Activated CD4-positive, alpha-beta T cell treated with anti-CD3 and anti-CD28 coated beads, Interleukin-2, amount 10 ng/mL, durations not matched to agents 24 days and 14 days (primary cell): ENCODE measurements around the gene C7orf57. TPM values are rescaled to one million over a fixed set of nuclear protein-coding genes. Genes with fewer than 3 reads are reported as not detected.
"Not testable (repeated sequence)": the region's sequence is repeated elsewhere in the genome, so short reads cannot be mapped to it uniquely, and the experiment has no call there.

Source experiments
- DNase-seq: peaks from one replicate; pipeline ENCODE4 v3.0.0; 2022
- H3K27ac Mint-ChIP-seq: one replicate; pipeline ENCODE4 v1.8.0; 2022; ENCODE audit warnings: mild to moderate bottlenecking, mixed read lengths
- H3K27me3 Mint-ChIP-seq: one replicate; pipeline ENCODE4 v1.8.0; 2022; ENCODE audit warnings: mixed read lengths
- H3K36me3 Mint-ChIP-seq: one replicate; pipeline ENCODE4 v1.8.0; 2022; ENCODE audit warnings: low read depth, mild to moderate bottlenecking, mixed read lengths
- H3K4me1 Mint-ChIP-seq: one replicate; pipeline ENCODE4 v1.8.0; 2021; ENCODE audit warnings: mixed read lengths
- H3K4me3 Mint-ChIP-seq: one replicate; pipeline ENCODE4 v1.8.0; 2022; ENCODE audit warnings: mild to moderate bottlenecking, moderate library complexity, mixed read lengths
- H3K9me3 Mint-ChIP-seq: one replicate; pipeline ENCODE4 v1.8.0; 2021; ENCODE audit warnings: mixed read lengths
- intact Hi-C: fragments of 100-400 bp; cut with micrococcal nuclease; formaldehyde crosslinking; loops from one replicate; pipeline ENCODE4 v1.15.1; 2023
- total RNA-seq: library from RNA; stranded (reverse); gene quantifications from 2 replicates; pipeline ENCODE4 v1.2.3, GENCODE V29; 2022

The C7orf57 gene
- total RNA-seq = 0.14 TPM in 2 replicates

GRCh38 chr7:48035301-48035966 lies at the start of gene C7orf57:
C7orf57 (plus strand) TSS chr7:48035543; CDS start chr7:48036309, 766 bp downstream.
- Mint-ChIP-seq H3K27me3 (peaks cover 64% of the 10 kb centered on the region), H3K36me3 (no peaks in the 10 kb centered on the region), H3K4me3 (peak within 1 kb of the TSS; percentile 84), H3K27ac (peak within 1 kb of the TSS; percentile 74), H3K9me3 (no peaks in the 10 kb centered on the region), H3K4me1 (peaks cover 11% of the 10 kb centered on the region)
- intact Hi-C loops = loop anchor here (1.0 to 5.0 kb wide), 5 partner anchors 44 to 553 kb away; partner anchors contain the start of gene HUS1
- peak; percentile 97 for DNase-seq

- H3K27me3 Mint-ChIP-seq = peaks cover under 1% of the 10 kb centered on the region
- intact Hi-C loops = no loop called here
Observed at GRCh38 chr7:47988496-47989386, 46.6 kb upstream of the C7orf57 start.

DNA sequence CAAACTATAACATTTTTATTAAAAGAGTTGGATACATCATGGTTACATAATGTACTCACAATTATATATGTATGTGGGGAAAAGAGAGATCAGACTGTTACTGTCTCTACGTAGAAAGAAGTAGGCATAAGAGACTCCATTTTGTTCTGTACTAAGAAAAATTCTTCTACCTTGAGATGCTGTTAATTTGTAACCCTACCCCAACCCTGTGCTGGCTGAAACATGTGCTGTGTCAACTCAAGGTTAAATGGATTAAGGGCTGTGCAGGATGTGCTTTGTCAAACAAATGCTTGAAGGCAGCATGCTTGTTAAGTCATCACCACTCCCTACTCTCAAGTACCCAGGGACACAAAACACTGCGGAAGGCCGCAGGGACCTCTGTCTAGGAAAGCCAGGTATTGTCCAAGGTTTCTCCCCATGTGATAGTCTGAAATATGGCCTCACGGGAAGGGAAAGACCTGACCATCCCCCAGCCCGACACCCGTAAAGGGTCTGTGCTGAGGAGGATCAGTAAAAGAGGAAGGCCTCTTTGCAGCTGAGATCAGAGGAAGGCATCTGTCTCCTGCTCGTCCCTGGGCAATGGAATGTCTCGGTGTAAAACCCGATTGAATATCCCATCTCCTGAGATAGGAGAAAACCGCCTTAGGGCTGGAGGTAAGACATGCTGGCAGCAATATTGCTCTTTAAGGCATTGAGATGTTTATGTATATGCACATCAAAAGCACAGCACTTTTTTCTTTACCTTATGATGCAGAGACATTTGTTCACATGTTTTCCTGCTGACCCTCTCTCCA lies 45.5 kb upstream of the C7orf57 start:
- H3K27me3 Mint-ChIP-seq, H3K9me3 Mint-ChIP-seq, intact Hi-C loops, DNase-seq, H3K4me3 Mint-ChIP-seq, H3K36me3 Mint-ChIP-seq, H3K27ac Mint-ChIP-seq: not testable (repeated sequence)
- H3K4me1 Mint-ChIP-seq = peaks cover 18% of the 10 kb centered on the region

More at GRCh38 chr7:47988496-47989386, 46.6 kb upstream of the C7orf57 start:
- Mint-ChIP-seq H3K27ac (no peak overlapping the region), H3K4me3 (no peak overlapping the region), H3K36me3 (no peaks in the 10 kb centered on the region), H3K9me3 (peaks cover 3% of the 10 kb centered on the region), H3K4me1 (peaks cover 18% of the 10 kb centered on the region)
- no peak for DNase-seq

DNA sequence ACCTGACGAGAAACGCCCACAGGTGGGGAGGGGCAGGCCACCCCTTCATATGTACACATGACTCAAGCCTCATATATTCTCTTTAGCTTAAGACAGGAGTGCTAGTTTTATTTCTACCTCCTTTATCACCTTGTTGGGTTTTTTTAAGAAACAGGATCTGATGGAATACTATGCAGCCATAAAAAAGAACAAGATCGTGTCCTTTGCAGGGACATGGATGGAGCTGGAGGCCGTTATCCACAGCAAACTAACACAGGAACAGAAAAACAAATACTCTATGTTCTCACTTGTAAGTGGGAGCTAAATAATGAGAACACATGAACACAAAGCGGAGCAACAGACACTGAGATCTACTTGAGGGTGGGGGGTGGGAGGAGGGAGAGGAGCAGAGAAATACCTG lies 44.8 kb upstream of the C7orf57 start:
- Mint-ChIP-seq H3K4me1 (peaks cover 18% of the 10 kb centered on the region), H3K36me3 (no peaks in the 10 kb centered on the region), H3K4me3 (no peak overlapping the region), H3K9me3 (peaks cover 13% of the 10 kb centered on the region), H3K27me3 (no peaks in the 10 kb centered on the region), H3K27ac (peak overlapping the region; percentile 7)
- no peak for DNase-seq
- intact Hi-C loops = no loop called here

- Mint-ChIP-seq H3K9me3 (peaks cover 13% of the 10 kb centered on the region), H3K4me3 (peak overlapping the region; percentile 88), H3K4me1 (peaks cover 18% of the 10 kb centered on the region), H3K36me3 (no peaks in the 10 kb centered on the region), H3K27me3 (no peaks in the 10 kb centered on the region), H3K27ac (peak overlapping the region; percentile 86)
- intact Hi-C loops = loop anchor here (1.0 kb wide), 4 partner anchors 12 to 119 kb away; partner anchors contain the start of genes C7orf57 and HUS1
- DNase-seq = no peak
Observed at GRCh38 chr7:47991270-47991669, 44.1 kb upstream of the C7orf57 start.

DNA sequence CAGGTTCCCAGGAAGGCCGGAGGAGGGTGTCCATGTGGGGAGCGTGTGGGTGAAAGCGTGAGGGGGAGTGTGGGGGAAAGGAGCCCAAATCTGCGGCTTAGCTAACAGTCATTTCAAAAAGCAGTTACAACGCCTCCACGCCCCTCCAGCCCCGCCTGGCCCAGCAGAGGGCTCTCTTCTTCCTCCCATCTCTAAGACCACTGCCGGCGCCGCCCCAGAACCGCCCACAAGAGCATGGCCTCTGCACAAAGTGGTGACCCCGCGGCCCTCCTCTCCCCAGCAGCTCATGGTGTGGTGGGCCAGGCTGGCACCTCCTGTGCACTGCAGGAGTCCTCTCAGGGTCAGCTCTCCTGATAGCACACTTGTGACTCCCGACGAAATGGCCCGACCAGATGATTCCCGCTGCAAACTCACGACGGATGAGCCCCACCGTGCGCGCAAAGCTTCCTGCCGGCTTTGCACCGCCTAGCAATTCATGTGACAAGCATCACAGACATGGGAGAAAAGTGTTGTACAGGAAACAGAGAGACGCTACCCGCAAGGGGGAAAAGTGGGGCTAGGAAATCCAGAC lies 43.5 kb upstream of the C7orf57 start:
- peak overlapping the region; percentile 86 for H3K27ac Mint-ChIP-seq
- intact Hi-C loops = loop anchor here (1.0 kb wide), 4 partner anchors 13 to 118 kb away; partner anchors contain the start of genes C7orf57 and HUS1

DNA sequence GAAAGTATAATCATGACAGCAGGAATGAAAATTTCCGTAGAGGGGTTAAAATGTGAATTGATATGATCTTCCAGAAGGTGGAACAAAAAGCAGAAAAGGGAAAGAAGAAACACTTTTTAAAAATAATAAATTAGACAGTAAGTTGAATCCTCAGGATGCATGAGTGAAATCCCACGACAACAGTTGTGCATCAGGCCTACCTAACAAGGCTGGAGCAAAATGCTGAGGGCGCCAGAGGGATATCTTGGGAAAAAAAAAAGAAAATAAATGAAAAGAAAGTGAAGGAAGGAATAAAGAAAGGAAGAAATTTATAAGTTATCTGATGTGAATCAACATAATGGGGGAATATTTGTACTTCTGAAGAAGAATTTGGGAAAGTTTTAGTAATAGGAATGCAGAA lies 42.9 kb upstream of the C7orf57 start:
- Mint-ChIP-seq H3K27ac (peak overlapping the region; percentile 86), H3K36me3 (no peaks in the 10 kb centered on the region), H3K4me3 (peak overlapping the region; percentile 88), H3K27me3 (no peaks in the 10 kb centered on the region), H3K9me3 (peaks cover 13% of the 10 kb centered on the region), H3K4me1 (peaks cover 18% of the 10 kb centered on the region)
- no peak for DNase-seq
- intact Hi-C loops = no loop called here

More for the DNA sequence above, 43.5 kb upstream of the C7orf57 start:
- Mint-ChIP-seq H3K36me3 (no peaks in the 10 kb centered on the region), H3K4me1 (peaks cover 18% of the 10 kb centered on the region), H3K4me3 (peak overlapping the region; percentile 88), H3K9me3 (peaks cover 13% of the 10 kb centered on the region), H3K27me3 (no peaks in the 10 kb centered on the region)
- peak; percentile 95 for DNase-seq

DNA sequence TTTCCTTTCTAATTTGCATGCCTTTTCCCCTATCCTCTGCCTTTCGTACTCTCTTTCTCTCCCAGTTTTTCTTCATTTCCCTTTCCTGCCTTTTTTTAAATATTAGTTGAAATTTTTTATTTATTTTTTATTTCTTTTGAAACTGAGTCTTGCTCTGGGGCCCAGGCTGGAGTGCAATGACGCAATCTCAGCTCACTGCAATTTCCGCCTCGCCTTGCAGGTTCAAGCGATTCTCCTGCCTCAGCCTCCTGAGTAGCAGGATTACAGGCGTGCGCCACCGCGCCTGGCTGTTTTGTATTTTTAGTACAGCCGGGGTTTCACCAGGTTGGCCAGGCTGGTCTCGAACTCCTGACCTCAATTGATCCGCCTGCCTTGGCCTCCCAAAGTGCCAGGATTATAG lies 35.9 kb upstream of the C7orf57 start:
- H3K9me3 Mint-ChIP-seq = peaks cover 10% of the 10 kb centered on the region
- intact Hi-C loops = no loop called here
- H3K4me1 Mint-ChIP-seq = no peaks in the 10 kb centered on the region
- no peak overlapping the region for H3K27ac Mint-ChIP-seq
- no peak for DNase-seq
- no peaks in the 10 kb centered on the region for H3K36me3 Mint-ChIP-seq
- peaks cover 20% of the 10 kb centered on the region for H3K27me3 Mint-ChIP-seq
- no peak overlapping the region for H3K4me3 Mint-ChIP-seq

DNA sequence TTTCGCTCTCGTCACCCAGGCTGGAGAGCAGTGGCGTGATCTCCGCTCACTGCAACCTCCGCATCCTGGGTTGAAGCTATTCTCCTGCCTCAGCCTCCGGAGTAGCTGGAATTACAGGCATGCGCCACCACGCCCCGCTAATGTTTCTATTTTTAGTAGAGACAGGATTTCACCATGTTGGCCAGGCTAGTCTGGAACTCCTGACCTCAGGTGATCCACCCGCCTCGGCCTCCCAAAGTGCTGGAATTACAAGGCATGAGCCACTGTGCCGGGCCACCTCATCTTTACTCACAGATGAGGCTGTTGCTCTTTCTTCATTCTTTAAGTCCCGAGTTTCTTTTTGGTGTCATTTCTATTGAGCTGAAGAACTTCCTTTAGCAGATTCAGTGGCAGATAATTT lies 35.2 kb upstream of the C7orf57 start:
- H3K36me3 Mint-ChIP-seq, intact Hi-C loops, H3K27ac Mint-ChIP-seq, H3K9me3 Mint-ChIP-seq, H3K4me1 Mint-ChIP-seq, H3K4me3 Mint-ChIP-seq, DNase-seq: not testable (repeated sequence)
- peaks cover 25% of the 10 kb centered on the region for H3K27me3 Mint-ChIP-seq

GRCh38 chr7:48004032-48004431 lies 31.3 kb upstream of the C7orf57 start:
- intact Hi-C loops = no loop called here
- no peak overlapping the region for H3K4me3 Mint-ChIP-seq
- H3K4me1 Mint-ChIP-seq = no peaks in the 10 kb centered on the region
- peaks cover 27% of the 10 kb centered on the region for H3K27me3 Mint-ChIP-seq
- H3K27ac Mint-ChIP-seq = no peak overlapping the region
- no peak for DNase-seq
- H3K9me3 Mint-ChIP-seq = no peaks in the 10 kb centered on the region
- H3K36me3 Mint-ChIP-seq = no peaks in the 10 kb centered on the region

- H3K9me3 Mint-ChIP-seq = no peaks in the 10 kb centered on the region
- no peak for DNase-seq
- no peaks in the 10 kb centered on the region for H3K36me3 Mint-ChIP-seq
- intact Hi-C loops = no loop called here
- H3K4me1 Mint-ChIP-seq = no peaks in the 10 kb centered on the region
- H3K27ac Mint-ChIP-seq = no peak overlapping the region
- H3K4me3 Mint-ChIP-seq = no peak overlapping the region
- peaks cover 27% of the 10 kb centered on the region for H3K27me3 Mint-ChIP-seq
Observed at GRCh38 chr7:48004638-48005037, 30.7 kb upstream of the C7orf57 start.

- no peak overlapping the region for H3K27ac Mint-ChIP-seq
- H3K27me3 Mint-ChIP-seq = peaks cover 23% of the 10 kb centered on the region
- H3K9me3 Mint-ChIP-seq = no peaks in the 10 kb centered on the region
- no peaks in the 10 kb centered on the region for H3K36me3 Mint-ChIP-seq
- no peaks in the 10 kb centered on the region for H3K4me1 Mint-ChIP-seq
- no peak overlapping the region for H3K4me3 Mint-ChIP-seq
- intact Hi-C loops = no loop called here
- no peak for DNase-seq
Observed at GRCh38 chr7:48006866-48007265, 28.5 kb upstream of the C7orf57 start.

- H3K4me3 Mint-ChIP-seq = no peak overlapping the region
- H3K27ac Mint-ChIP-seq = no peak overlapping the region
- no peaks in the 10 kb centered on the region for H3K4me1 Mint-ChIP-seq
Observed at GRCh38 chr7:48009257-48009656, 26.1 kb upstream of the C7orf57 start.

More at GRCh38 chr7:48009257-48009656, 26.1 kb upstream of the C7orf57 start:
- Mint-ChIP-seq H3K27me3 (peaks cover 14% of the 10 kb centered on the region), H3K36me3 (no peaks in the 10 kb centered on the region), H3K9me3 (no peaks in the 10 kb centered on the region)
- no peak for DNase-seq
- intact Hi-C loops = no loop called here
